ENCODE data around the gene GRM4.

GRCh38 chr6:34080357-34080756 is 65.5 kb downstream of the GRM4 start:
- TF ChIP-seq EP300 (IDR thresholded peaks at IDR 0.05; ENCODE audit: borderline replicate concordance) (no peak), RAD21 (IDR thresholded peaks at IDR 0.05; ENCODE audit: low read depth) (no peak)
